ENCODE results near the gene ACSL6. TPM values are rescaled to one million over a fixed set of nuclear protein-coding genes. Genes with fewer than 3 reads are reported as not detected.

The ACSL6 gene
- total and polyA plus RNA-seq, 2 donors (not counting 1 experiment from before 2014, with no cell fraction given): 0.03 to 0.62 TPM

DNA sequence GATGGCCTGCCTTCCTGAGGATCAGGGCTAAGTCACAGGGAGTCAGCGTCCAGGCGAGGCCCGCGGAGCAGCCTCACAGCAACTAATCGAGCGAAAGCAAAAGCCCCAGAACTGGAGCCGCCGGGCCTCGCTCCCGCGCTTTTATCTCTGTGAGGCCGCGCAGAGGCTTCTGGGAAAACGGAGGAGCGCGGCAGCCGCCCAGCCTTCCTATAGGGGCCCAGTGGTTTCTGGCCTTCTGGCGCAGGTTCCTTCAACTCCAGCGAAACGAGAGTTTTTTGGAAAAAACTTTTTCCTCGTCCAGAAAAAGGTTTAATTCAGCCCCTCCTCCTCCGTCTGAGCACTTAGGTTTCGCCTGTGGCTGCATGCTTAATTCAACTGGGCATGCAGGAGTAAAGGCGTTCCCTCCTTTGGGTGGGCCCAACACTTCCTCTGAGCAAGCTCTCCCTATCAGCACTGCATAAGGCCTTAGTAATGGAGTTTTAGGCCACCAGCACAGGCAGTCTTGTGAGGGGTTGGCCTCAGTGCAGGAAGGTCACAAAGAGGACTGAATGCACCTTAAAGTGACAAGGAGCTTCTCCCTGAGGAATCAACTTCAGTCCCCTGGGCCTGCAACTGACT is 65.8 kb downstream of the ACSL6 start, which contains the start of gene MEIKIN:
Gene MEIKIN (minus strand): TSS at position 113 of the 618 bp plus-strand sequence. CDS start 158 bp downstream, outside the sequence.
- no peak within 1 kb of the TSS for H3K9ac ChIP-seq (ENCODE audit: low read length)
- H3K27me3 Mint-ChIP-seq: peaks cover 15% of the 10 kb centered on the region
- no peak within 1 kb of the TSS for H3K4me3 ChIP-seq (ENCODE audit: control extremely low read depth in 1 of 5, extremely low read depth in 1 of 5, insufficient read depth in 1 of 5, low read depth in 2 of 5, low read length in 4 of 5)
- ChIA-PET POLR2A (no interaction called here), CTCF (no interaction called here)
- no peak within 1 kb of the TSS for H3K27ac ChIP-seq (ENCODE audit: low read length in 2 of 2)
- WGBS (ENCODE audit: insufficient coverage): 96% methylated on average over 24 of the region's 24 CpGs
- H3K9me3 Mint-ChIP-seq (ENCODE audit: insufficient read depth): no peaks in the 10 kb centered on the region
- no peaks in the 10 kb centered on the region for H3K4me1 ChIP-seq (ENCODE audit: control insufficient read depth in 2 of 2, insufficient read depth in 2 of 2, low read length in 2 of 2)
- H3K9me3 ChIP-seq (ENCODE audit: control extremely low read depth in 1 of 3, control insufficient read depth in 2 of 3, insufficient read depth in 1 of 3, low read length in 2 of 3): peaks cover 0 to 11% (median 0%) of the 10 kb centered on the region in 3 donors
- H3K79me2 ChIP-seq (ENCODE audit: control insufficient read depth, insufficient read depth, low read length): no peaks in the 10 kb centered on the region
- H3K4me1 Mint-ChIP-seq: peaks cover 8% of the 10 kb centered on the region
- intact Hi-C loops (cut with micrococcal nuclease): no loop called here
- H3K36me3 ChIP-seq (replicated peaks in 1 of 2; ENCODE audit: control extremely low read depth in 1 of 2, control insufficient read depth in 1 of 2, extremely low read depth in 1 of 2, insufficient read depth in 2 of 2, low read length in 1 of 2): no peaks in the 10 kb centered on the region
- H2AFZ ChIP-seq (ENCODE audit: insufficient read depth, low read depth, low read length, poor library complexity, severe bottlenecking): no peak within 1 kb of the TSS
- no peaks in the 10 kb centered on the region for H4K20me1 ChIP-seq (ENCODE audit: control insufficient read depth, insufficient read depth, low read length, poor library complexity, severe bottlenecking)
- peaks cover 0 to 5% (median 0%) of the 10 kb centered on the region in 4 experiments for H3K27me3 ChIP-seq (replicated peaks in 1 of 4; ENCODE audit: control extremely low read depth in 1 of 4, control insufficient read depth in 3 of 4, insufficient read depth in 4 of 4, low read length in 3 of 4)
- no peak within 1 kb of the TSS for H3K4me3 Mint-ChIP-seq
- DNase-seq (no peak), ATAC-seq (ENCODE audit: low read depth) (no peak)
- no peak within 1 kb of the TSS for H3K27ac Mint-ChIP-seq
- TF ChIP-seq, protein P1, sequence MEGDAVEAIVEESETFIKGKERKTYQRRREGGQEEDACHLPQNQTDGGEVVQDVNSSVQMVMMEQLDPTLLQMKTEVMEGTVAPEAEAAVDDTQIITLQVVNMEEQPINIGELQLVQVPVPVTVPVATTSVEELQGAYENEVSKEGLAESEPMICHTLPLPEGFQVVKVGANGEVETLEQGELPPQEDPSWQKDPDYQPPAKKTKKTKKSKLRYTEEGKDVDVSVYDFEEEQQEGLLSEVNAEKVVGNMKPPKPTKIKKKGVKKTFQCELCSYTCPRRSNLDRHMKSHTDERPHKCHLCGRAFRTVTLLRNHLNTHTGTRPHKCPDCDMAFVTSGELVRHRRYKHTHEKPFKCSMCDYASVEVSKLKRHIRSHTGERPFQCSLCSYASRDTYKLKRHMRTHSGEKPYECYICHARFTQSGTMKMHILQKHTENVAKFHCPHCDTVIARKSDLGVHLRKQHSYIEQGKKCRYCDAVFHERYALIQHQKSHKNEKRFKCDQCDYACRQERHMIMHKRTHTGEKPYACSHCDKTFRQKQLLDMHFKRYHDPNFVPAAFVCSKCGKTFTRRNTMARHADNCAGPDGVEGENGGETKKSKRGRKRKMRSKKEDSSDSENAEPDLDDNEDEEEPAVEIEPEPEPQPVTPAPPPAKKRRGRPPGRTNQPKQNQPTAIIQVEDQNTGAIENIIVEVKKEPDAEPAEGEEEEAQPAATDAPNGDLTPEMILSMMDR (IDR thresholded peaks at IDR 0.05): no peak
- TF ChIP-seq EZH2 (IDR thresholded peaks at IDR 0.05; ENCODE audit: borderline replicate concordance, insufficient read depth, low read depth, low read length, poor library complexity, severe bottlenecking): no peak
- no peak within 1 kb of the TSS for H3K4me2 ChIP-seq (replicated peaks; ENCODE audit: low read depth, low read length, poor library complexity, severe bottlenecking)

DNA sequence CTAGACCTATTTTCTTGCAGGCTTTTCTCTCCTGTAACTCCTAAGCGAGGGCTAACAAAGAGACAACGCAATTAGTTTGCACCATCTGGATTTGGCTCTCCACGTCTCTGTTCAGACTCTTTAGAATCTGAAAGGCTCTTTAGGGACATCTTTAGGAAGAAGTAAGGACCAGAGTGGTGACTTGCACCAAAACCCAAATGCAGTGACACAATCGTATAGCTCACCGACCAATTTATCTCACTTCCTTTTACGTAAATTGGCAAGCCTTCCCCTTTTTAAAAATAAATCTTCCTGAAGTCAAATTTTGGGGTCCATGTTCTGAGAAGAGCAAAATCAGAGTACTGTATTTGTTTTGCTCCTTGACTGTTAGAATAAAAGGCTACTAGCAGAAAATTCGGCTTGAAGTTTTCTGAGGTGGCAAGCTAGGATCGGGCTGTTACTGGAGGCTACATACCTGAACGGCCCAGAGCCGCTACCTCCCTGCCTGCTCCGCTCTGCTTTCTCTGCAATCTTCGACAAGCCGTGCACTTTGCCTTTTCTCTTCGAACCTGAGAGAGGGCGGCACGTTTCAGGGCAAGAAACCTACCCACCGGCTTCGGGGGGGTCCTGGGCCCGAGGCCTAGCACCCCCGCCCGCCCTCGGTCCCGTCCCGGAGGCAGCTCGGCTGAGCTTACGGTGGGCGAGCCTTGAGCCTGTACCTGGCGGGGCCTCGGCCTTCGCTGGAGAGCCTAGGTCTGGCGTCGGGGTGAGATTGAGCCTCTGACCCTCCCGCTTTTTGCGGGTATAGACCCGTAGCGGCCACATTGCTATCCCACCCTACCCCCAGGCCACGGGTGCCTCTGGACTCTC is 66.5 kb downstream of the ACSL6 start:
- no peak overlapping the region for H3K4me3 ChIP-seq (ENCODE audit: control extremely low read depth in 1 of 5, extremely low read depth in 1 of 5, insufficient read depth in 1 of 5, low read depth in 2 of 5, low read length in 4 of 5)
- no peaks in the 10 kb centered on the region for H3K36me3 ChIP-seq (replicated peaks in 1 of 2; ENCODE audit: control extremely low read depth in 1 of 2, control insufficient read depth in 1 of 2, extremely low read depth in 1 of 2, insufficient read depth in 2 of 2, low read length in 1 of 2)
- Mint-ChIP-seq H3K4me3 (no peak overlapping the region), H3K4me1 (peaks cover 8% of the 10 kb centered on the region), H3K9me3 (ENCODE audit: insufficient read depth) (no peaks in the 10 kb centered on the region), H3K27ac (no peak overlapping the region), H3K27me3 (peaks cover 18% of the 10 kb centered on the region)
- no peak overlapping the region for H3K4me2 ChIP-seq (replicated peaks; ENCODE audit: low read depth, low read length, poor library complexity, severe bottlenecking)
- H3K4me1 ChIP-seq (ENCODE audit: control insufficient read depth in 2 of 2, insufficient read depth in 2 of 2, low read length in 2 of 2): no peaks in the 10 kb centered on the region
- H4K20me1 ChIP-seq (ENCODE audit: control insufficient read depth, insufficient read depth, low read length, poor library complexity, severe bottlenecking): no peaks in the 10 kb centered on the region
- WGBS (ENCODE audit: insufficient coverage): 94% methylated on average over 32 of the region's 37 CpGs
- POLR2A ChIA-PET: no interaction called here
- peaks cover 0 to 5% (median 0%) of the 10 kb centered on the region in 4 experiments for H3K27me3 ChIP-seq (replicated peaks in 1 of 4; ENCODE audit: control extremely low read depth in 1 of 4, control insufficient read depth in 3 of 4, insufficient read depth in 4 of 4, low read length in 3 of 4)
- no peaks in the 10 kb centered on the region for H3K79me2 ChIP-seq (ENCODE audit: control insufficient read depth, insufficient read depth, low read length)
- no peak overlapping the region for H2AFZ ChIP-seq (ENCODE audit: insufficient read depth, low read depth, low read length, poor library complexity, severe bottlenecking)
- H3K9ac ChIP-seq (ENCODE audit: low read length): no peak overlapping the region
- intact Hi-C loops (cut with micrococcal nuclease): no loop called here
- TF ChIP-seq EZH2 (IDR thresholded peaks at IDR 0.05; ENCODE audit: borderline replicate concordance, insufficient read depth, low read depth, low read length, poor library complexity, severe bottlenecking): no peak
- TF ChIP-seq, protein P1 (IDR thresholded peaks at IDR 0.05): no peak
- ATAC-seq (ENCODE audit: low read depth) (no peak), DNase-seq (peak; percentile 12)
- H3K9me3 ChIP-seq (ENCODE audit: control extremely low read depth in 1 of 3, control insufficient read depth in 2 of 3, insufficient read depth in 1 of 3, low read length in 2 of 3): peaks cover 0 to 11% (median 0%) of the 10 kb centered on the region in 3 donors
- H3K27ac ChIP-seq (ENCODE audit: low read length in 2 of 2): no peak overlapping the region
- CTCF ChIA-PET: no interaction called here
